Neuronal stem cell (in vitro differentiated cells): ENCODE measurements around the gene KIAA1671.

Experiments
- DNase-seq: peaks from one replicate; pipeline ENCODE4 v3.0.0-alpha.2; 2013; ENCODE audit warnings: low spot score
- H2AFZ ChIP-seq: one replicate; pipeline ENCODE4 v1.6.1; 2013; ENCODE audit warnings: mild to moderate bottlenecking, low read length, inconsistent platforms
- H2AK5ac ChIP-seq: 2 replicates; pipeline ENCODE4 v1.6.1; 2013; ENCODE audit warnings: low read depth, mild to moderate bottlenecking, inconsistent platforms, low read length, moderate library complexity, mixed read lengths
- H2BK120ac ChIP-seq: 2 replicates; pipeline ENCODE4 v1.6.1; 2013; ENCODE audit warnings: low read depth, mild to moderate bottlenecking, inconsistent platforms, low read length, moderate library complexity, mixed read lengths
- H2BK12ac ChIP-seq: one replicate; pipeline ENCODE4 v1.6.1; 2013; ENCODE audit warnings: low read length, inconsistent platforms
- H2BK15ac ChIP-seq: 2 replicates; pipeline ENCODE4 v1.6.1; 2013; ENCODE audit warnings: mild to moderate bottlenecking, low read length, inconsistent platforms, mixed read lengths
- H2BK5ac ChIP-seq: one replicate; pipeline ENCODE4 v1.6.1; 2013; ENCODE audit warnings: inconsistent platforms, mild to moderate bottlenecking, low read length, moderate library complexity
- H3K14ac ChIP-seq: one replicate; pipeline ENCODE4 v1.6.1; 2013; ENCODE audit warnings: low read length, inconsistent platforms
- H3K18ac ChIP-seq: 2 replicates; pipeline ENCODE4 v1.6.1; 2013; ENCODE audit warnings: low read length, inconsistent platforms
- H3K23ac ChIP-seq: 2 replicates; pipeline ENCODE4 v1.6.1; 2013; ENCODE audit warnings: low read depth, mild to moderate bottlenecking, mixed read lengths, low read length, inconsistent platforms; ENCODE audit not compliant: poor library complexity
- H3K27ac ChIP-seq: replicated peaks from 3 replicates; pipeline ENCODE4 v1.5.1; 2013; ENCODE audit warnings: low read length, inconsistent platforms
- H3K27me3 ChIP-seq, 3 experiments: 2 replicates each; pipeline ENCODE4 v1.6.1; 2013; ENCODE audit warnings: low read length in 3 of 3, mild to moderate bottlenecking in 2 of 3, inconsistent platforms in 1 of 3, low read depth in 1 of 3, mixed read lengths in 1 of 3, moderate library complexity in 1 of 3; ENCODE audit not compliant: control insufficient read depth in 3 of 3, insufficient read depth in 3 of 3
- H3K36me3 ChIP-seq, 2 donors: replicated peaks in 1 of 2; 2 replicates each; pipeline ENCODE4 v1.6.1; 2013; ENCODE audit warnings: low read length in 2 of 2; ENCODE audit not compliant: control insufficient read depth in 2 of 2, insufficient read depth in 2 of 2
- H3K4ac ChIP-seq: 2 replicates; pipeline ENCODE4 v1.6.1; 2013; ENCODE audit warnings: inconsistent platforms, mild to moderate bottlenecking, low read length, moderate library complexity
- H3K4me1 ChIP-seq, 2 donors: 1 replicate in 1 of 2; 2 replicates in 1 of 2; pipeline ENCODE4 v1.6.1; 2013; ENCODE audit warnings: low read length in 2 of 2, low read depth in 1 of 2; ENCODE audit not compliant: control insufficient read depth in 2 of 2, insufficient read depth in 1 of 2
- H3K4me2 ChIP-seq: one replicate; pipeline ENCODE4 v1.6.1; 2013; ENCODE audit warnings: mild to moderate bottlenecking, low read length, inconsistent platforms; ENCODE audit not compliant: insufficient read depth, poor library complexity, severe bottlenecking
- H3K4me3 ChIP-seq, 2 donors: 2 replicates each; pipeline ENCODE4 v1.5.1; 2013; ENCODE audit warnings: low read length in 2 of 2, mild to moderate bottlenecking in 2 of 2, inconsistent platforms in 1 of 2, moderate library complexity in 1 of 2
- H3K79me1 ChIP-seq: one replicate; pipeline ENCODE4 v1.6.1; 2013; ENCODE audit warnings: low read depth, mild to moderate bottlenecking, inconsistent platforms, low read length, moderate library complexity
- H3K9ac ChIP-seq: one replicate; pipeline ENCODE4 v1.6.1; 2013; ENCODE audit warnings: mild to moderate bottlenecking, low read depth, low read length, inconsistent platforms; ENCODE audit not compliant: poor library complexity
- H3K9me3 ChIP-seq, 2 donors: replicated peaks in 1 of 2; 2 replicates each; pipeline versions ENCODE3 to v1.6.1; 2013; ENCODE audit warnings: low read length in 2 of 2, mild to moderate bottlenecking in 2 of 2, inconsistent platforms in 1 of 2, low read depth in 1 of 2, mixed read lengths in 1 of 2, moderate library complexity in 1 of 2; ENCODE audit not compliant: control insufficient read depth in 2 of 2, insufficient read depth in 1 of 2
- H4K8ac ChIP-seq: one replicate; pipeline ENCODE4 v1.6.1; 2013; ENCODE audit warnings: low read depth, mild to moderate bottlenecking, inconsistent platforms, low read length, moderate library complexity
- H4K91ac ChIP-seq: one replicate; pipeline ENCODE4 v1.6.1; 2013; ENCODE audit warnings: low read length, low read depth, mild to moderate bottlenecking, inconsistent platforms; ENCODE audit not compliant: poor library complexity
- WGBS, 2 donors: extraction: QIAGEN DNeasy Blood & Tissue Kit; methylation state at CpG; one replicate each; pipeline ENCODE4 v1.1.7; 2013; ENCODE audit warnings: missing lambda C conversion rate in 2 of 2, mixed read lengths in 1 of 2; ENCODE audit not compliant: insufficient read length in 2 of 2, insufficient replicate concordance in 1 of 2; ENCODE audit errors: extremely low coverage in 2 of 2; 5-methylcytosine and 5-hydroxymethylcytosine counted together

The KIAA1671 gene

GRCh38 chr22:25014896-25015755 lies 62.6 kb downstream of the KIAA1671 start:
- no peak overlapping the region for H3K4ac ChIP-seq
- no peaks in the 10 kb centered on the region for H3K4me1 ChIP-seq

GRCh38 chr22:25016311-25016710 lies 63.8 kb downstream of the KIAA1671 start:
- Histone ChIP-seq H3K27ac (no peak overlapping the region), H2BK15ac (no peak overlapping the region), H3K14ac (no peak overlapping the region), H3K9ac (no peak overlapping the region), H3K4ac (no peak overlapping the region), H2AFZ (no peak overlapping the region), H2BK12ac (no peak overlapping the region), H3K27me3 (no peaks in the 10 kb centered on the region), H3K36me3 (peaks cover 2 to 4% of the 10 kb centered on the region in 2 donors), H2BK120ac (no peak overlapping the region), H3K4me1 (peaks cover 2 to 5% of the 10 kb centered on the region in 2 donors), H2AK5ac (no peak overlapping the region), H3K9me3 (peaks cover 5 to 8% of the 10 kb centered on the region in 2 donors), H3K79me1 (no peaks in the 10 kb centered on the region), H4K8ac (no peak overlapping the region), H3K4me3 (no peak overlapping the region), H3K18ac (no peak overlapping the region), H3K4me2 (no peak overlapping the region), H2BK5ac (no peak overlapping the region), H4K91ac (no peak overlapping the region), H3K23ac (no peak overlapping the region)
- no CpG with 5 or more reads among the region's 7 CpGs for WGBS, 2 donors
- no peak for DNase-seq

More at GRCh38 chr22:25014896-25015755, 62.6 kb downstream of the KIAA1671 start:
- H4K91ac ChIP-seq = no peak overlapping the region
- no peak overlapping the region for H2AK5ac ChIP-seq
- no peak overlapping the region for H2BK15ac ChIP-seq
- no peak overlapping the region for H2AFZ ChIP-seq
- peaks cover 2 to 4% of the 10 kb centered on the region in 2 donors for H3K36me3 ChIP-seq
- no peak overlapping the region for H3K4me3 ChIP-seq
- no peak overlapping the region for H3K14ac ChIP-seq
- H2BK120ac ChIP-seq = no peak overlapping the region
- no peak overlapping the region for H3K4me2 ChIP-seq
- DNase-seq = no peak
- H3K23ac ChIP-seq = no peak overlapping the region
- H3K9me3 ChIP-seq = peaks cover 5 to 8% of the 10 kb centered on the region in 2 donors
- H2BK12ac ChIP-seq = no peak overlapping the region
- H3K79me1 ChIP-seq = no peaks in the 10 kb centered on the region
- H4K8ac ChIP-seq = no peak overlapping the region
- no CpG with 5 or more reads among the region's 5 CpGs for WGBS, 2 donors
- no peak overlapping the region for H3K18ac ChIP-seq
- no peak overlapping the region for H2BK5ac ChIP-seq
- H3K9ac ChIP-seq = no peak overlapping the region
- H3K27me3 ChIP-seq = no peaks in the 10 kb centered on the region
- H3K27ac ChIP-seq = no peak overlapping the region

DNA sequence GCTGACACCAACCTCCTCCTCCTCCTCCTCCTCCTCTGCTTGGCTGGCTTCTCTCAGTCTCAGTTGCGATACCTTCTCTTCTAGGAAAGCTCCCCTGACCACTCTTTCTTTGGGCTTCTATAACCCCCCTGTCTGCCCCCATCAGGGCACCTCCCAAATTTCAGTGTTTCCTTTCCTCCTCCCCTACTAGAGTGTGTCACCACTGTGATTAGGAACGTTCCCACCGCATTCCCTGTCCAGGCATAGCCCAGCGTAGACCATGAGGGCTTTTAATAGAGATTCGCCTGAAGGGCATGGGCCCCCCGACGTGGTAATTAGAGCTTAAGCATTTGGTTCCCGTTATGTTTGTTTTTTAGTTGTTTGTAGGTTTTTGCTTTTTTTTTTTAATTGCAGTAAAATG lies 65.5 kb downstream of the KIAA1671 start:
- Histone ChIP-seq H3K36me3 (peaks cover 2 to 4% of the 10 kb centered on the region in 2 donors), H2BK5ac (no peak overlapping the region), H3K4ac (no peak overlapping the region), H2AFZ (no peak overlapping the region), H3K4me1 (peaks cover 2 to 13% of the 10 kb centered on the region in 2 donors), H3K9me3 (peaks cover 5 to 8% of the 10 kb centered on the region in 2 donors), H2BK12ac (no peak overlapping the region), H2AK5ac (no peak overlapping the region), H4K91ac (no peak overlapping the region), H3K23ac (no peak overlapping the region), H3K9ac (no peak overlapping the region), H3K27me3 (no peaks in the 10 kb centered on the region), H3K79me1 (no peaks in the 10 kb centered on the region), H4K8ac (no peak overlapping the region), H3K4me2 (no peak overlapping the region), H3K27ac (no peak overlapping the region), H2BK120ac (no peak overlapping the region), H3K4me3 (no peak overlapping the region), H3K14ac (no peak overlapping the region), H2BK15ac (no peak overlapping the region), H3K18ac (no peak overlapping the region)
- no CpG with 5 or more reads among the region's 8 CpGs for WGBS, 2 donors
- DNase-seq = no peak

GRCh38 chr22:25019427-25020184 lies 67.1 kb downstream of the KIAA1671 start:
- H3K36me3 ChIP-seq = peaks cover 2 to 4% of the 10 kb centered on the region in 2 donors
- H3K79me1 ChIP-seq = no peaks in the 10 kb centered on the region
- H2AK5ac ChIP-seq = no peak overlapping the region
- DNase-seq = no peak
- H4K91ac ChIP-seq = no peak overlapping the region
- no peak overlapping the region for H3K23ac ChIP-seq
- H2AFZ ChIP-seq = no peak overlapping the region
- H3K4me3 ChIP-seq = no peak overlapping the region
- no peak overlapping the region for H4K8ac ChIP-seq
- H2BK5ac ChIP-seq = no peak overlapping the region
- H3K27ac ChIP-seq = no peak overlapping the region
- no peak overlapping the region for H3K14ac ChIP-seq
- no peak overlapping the region for H3K4me2 ChIP-seq
- no peak overlapping the region for H3K9ac ChIP-seq
- no peak overlapping the region for H3K4ac ChIP-seq
- H3K9me3 ChIP-seq = peaks cover 5 to 8% of the 10 kb centered on the region in 2 donors
- H3K4me1 ChIP-seq = peaks cover 2 to 18% of the 10 kb centered on the region in 2 donors
- WGBS, 2 donors = no CpG with 5 or more reads among the region's 1 CpG
- no peak overlapping the region for H3K18ac ChIP-seq
- H2BK12ac ChIP-seq = no peak overlapping the region
- H3K27me3 ChIP-seq = no peaks in the 10 kb centered on the region
- no peak overlapping the region for H2BK15ac ChIP-seq
- no peak overlapping the region for H2BK120ac ChIP-seq
